ENCODE measurements around the gene EHMT1.

The EHMT1 gene

GRCh38 chr9:137650259-137650658 lies 31.5 kb downstream of the EHMT1 start:
- TF ChIP-seq REST (IDR thresholded peaks at IDR 0.05; ENCODE audit: insufficient read depth in 1 of 2, low read depth in 2 of 2, low read length in 2 of 2) (no peak), SIN3A (IDR thresholded peaks at IDR 0.05; ENCODE audit: borderline replicate concordance, insufficient read depth, low read length) (no peak), FOXP2 (optimal IDR thresholded peaks at IDR 0.05; ENCODE audit: borderline replicate concordance, extremely low read depth, extremely low read length, insufficient read depth) (no peak), POLR2AphosphoS5 (IDR thresholded peaks at IDR 0.05; ENCODE audit: low read depth, low read length) (no peak), TAF1 (IDR thresholded peaks at IDR 0.05; ENCODE audit: borderline replicate concordance, insufficient read depth, low read length) (no peak)

GRCh38 chr9:137650779-137651178 lies 32.0 kb downstream of the EHMT1 start:
- TF ChIP-seq TAF1 (IDR thresholded peaks at IDR 0.05; ENCODE audit: borderline replicate concordance, insufficient read depth, low read length) (no peak), REST (IDR thresholded peaks at IDR 0.05; ENCODE audit: insufficient read depth in 1 of 2, low read depth in 2 of 2, low read length in 2 of 2) (no peak), SIN3A (IDR thresholded peaks at IDR 0.05; ENCODE audit: borderline replicate concordance, insufficient read depth, low read length) (no peak), POLR2AphosphoS5 (IDR thresholded peaks at IDR 0.05; ENCODE audit: low read depth, low read length) (no peak), FOXP2 (optimal IDR thresholded peaks at IDR 0.05; ENCODE audit: borderline replicate concordance, extremely low read depth, extremely low read length, insufficient read depth) (no peak)

- no peak for TF ChIP-seq SIN3A (IDR thresholded peaks at IDR 0.05; ENCODE audit: borderline replicate concordance, insufficient read depth, low read length)
- TF ChIP-seq POLR2AphosphoS5 (IDR thresholded peaks at IDR 0.05; ENCODE audit: low read depth, low read length), result no peak
- TF ChIP-seq TAF1 (IDR thresholded peaks at IDR 0.05; ENCODE audit: borderline replicate concordance, insufficient read depth, low read length), result no peak
- no peak for TF ChIP-seq REST (IDR thresholded peaks at IDR 0.05; ENCODE audit: insufficient read depth in 1 of 2, low read depth in 2 of 2, low read length in 2 of 2)
- no peak for TF ChIP-seq FOXP2 (optimal IDR thresholded peaks at IDR 0.05; ENCODE audit: borderline replicate concordance, extremely low read depth, extremely low read length, insufficient read depth)
Measured at GRCh38 chr9:137656416-137656815, 37.6 kb downstream of the EHMT1 start.

- no peak for TF ChIP-seq POLR2AphosphoS5 (IDR thresholded peaks at IDR 0.05; ENCODE audit: low read depth, low read length)
- no peak for TF ChIP-seq REST (IDR thresholded peaks at IDR 0.05; ENCODE audit: insufficient read depth in 1 of 2, low read depth in 2 of 2, low read length in 2 of 2)
- no peak for TF ChIP-seq FOXP2 (optimal IDR thresholded peaks at IDR 0.05; ENCODE audit: borderline replicate concordance, extremely low read depth, extremely low read length, insufficient read depth)
- no peak for TF ChIP-seq SIN3A (IDR thresholded peaks at IDR 0.05; ENCODE audit: borderline replicate concordance, insufficient read depth, low read length)
- TF ChIP-seq TAF1 (IDR thresholded peaks at IDR 0.05; ENCODE audit: borderline replicate concordance, insufficient read depth, low read length), result no peak
Measured at GRCh38 chr9:137657606-137658005, 38.8 kb downstream of the EHMT1 start.

GRCh38 chr9:137658781-137659180 lies 40.0 kb downstream of the EHMT1 start:
- TF ChIP-seq TAF1 (IDR thresholded peaks at IDR 0.05; ENCODE audit: borderline replicate concordance, insufficient read depth, low read length) (no peak), SIN3A (IDR thresholded peaks at IDR 0.05; ENCODE audit: borderline replicate concordance, insufficient read depth, low read length) (no peak), POLR2AphosphoS5 (IDR thresholded peaks at IDR 0.05; ENCODE audit: low read depth, low read length) (no peak)
